ENCODE measurements around the gene DSCAM.
"Not testable (repeated sequence)": the region's sequence is repeated elsewhere in the genome, so short reads cannot be mapped to it uniquely, and the experiment has no call there.

Gene DSCAM

DNA sequence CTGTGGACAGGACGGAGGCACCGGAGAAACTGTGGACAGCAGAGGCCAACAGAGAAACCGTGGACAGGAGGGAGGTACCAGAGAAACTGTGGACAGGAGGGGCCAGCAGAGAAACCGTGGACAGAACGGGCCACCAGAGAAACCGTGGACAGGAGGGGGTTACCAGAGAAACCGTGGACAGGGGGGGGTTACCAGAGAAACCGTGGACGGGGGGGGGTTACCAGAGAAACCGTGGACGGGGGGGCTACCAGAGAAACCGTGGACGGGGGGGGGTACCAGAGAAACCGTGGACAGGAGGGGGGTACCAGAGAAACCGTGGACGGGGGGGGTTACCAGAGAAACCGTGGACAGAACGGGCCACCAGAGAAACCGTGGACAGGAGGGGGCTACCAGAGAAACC lies 664.5 kb downstream of the DSCAM start:
- H3K27me3 Mint-ChIP-seq; intact Hi-C loops (cut with micrococcal nuclease); H3K4me3 Mint-ChIP-seq; H3K36me3 Mint-ChIP-seq (ENCODE audit: low read depth); H3K4me1 Mint-ChIP-seq (ENCODE audit: low read depth); H3K27ac Mint-ChIP-seq: not testable (repeated sequence)
- H3K9me3 Mint-ChIP-seq, result peaks cover 66% of the 10 kb centered on the region

DNA sequence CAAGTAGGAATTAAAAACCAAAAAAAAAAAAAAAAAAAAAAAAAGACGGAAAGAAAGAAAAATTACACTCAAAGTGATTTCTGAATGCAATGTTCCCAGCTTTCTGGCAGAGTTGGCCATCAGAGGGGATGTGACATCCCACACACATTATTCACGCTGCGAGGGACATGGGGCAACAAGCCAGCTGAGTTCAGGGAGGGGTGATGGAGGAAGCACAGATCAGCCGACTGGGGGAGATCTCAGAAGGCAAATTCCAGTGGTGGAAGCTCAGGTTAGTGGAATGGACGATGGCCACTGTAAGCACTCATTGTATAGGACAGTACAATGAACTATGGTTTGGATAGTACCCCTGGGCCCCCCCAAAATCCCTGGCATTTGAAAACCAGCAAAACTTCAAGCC lies 667.8 kb downstream of the DSCAM start:
- peaks cover 50% of the 10 kb centered on the region for H3K9me3 Mint-ChIP-seq
- H3K4me1 Mint-ChIP-seq (ENCODE audit: low read depth), result no peaks in the 10 kb centered on the region
- peaks cover 6% of the 10 kb centered on the region for H3K36me3 Mint-ChIP-seq (ENCODE audit: low read depth)
- H3K27me3 Mint-ChIP-seq, result no peaks in the 10 kb centered on the region
- no peak overlapping the region for H3K4me3 Mint-ChIP-seq
- intact Hi-C loops (cut with micrococcal nuclease), result no loop called here
- no peak overlapping the region for H3K27ac Mint-ChIP-seq

DNA sequence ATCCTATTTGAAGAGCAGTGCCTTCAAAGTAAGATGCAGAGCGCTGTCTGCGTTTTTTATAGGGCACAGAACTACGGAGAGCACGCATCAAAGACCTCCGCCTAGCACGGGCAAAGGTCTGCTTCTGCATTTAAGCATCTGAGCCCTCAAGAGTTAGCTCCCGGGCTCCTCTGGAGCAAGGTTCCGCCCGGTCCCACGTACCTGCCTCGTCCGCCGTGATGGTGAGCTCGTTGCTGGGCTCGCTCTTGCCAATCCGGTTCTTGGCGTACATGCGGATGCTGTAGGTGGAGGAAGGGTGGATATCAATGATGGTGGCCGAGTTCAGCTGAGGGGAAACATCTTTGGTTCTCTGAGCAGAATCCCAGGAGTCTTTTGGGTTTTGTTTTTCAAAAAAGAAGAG lies 668.2 kb downstream of the DSCAM start:
- Mint-ChIP-seq H3K36me3 (ENCODE audit: low read depth) (peaks cover 6% of the 10 kb centered on the region), H3K27ac (no peak overlapping the region), H3K4me3 (no peak overlapping the region), H3K27me3 (no peaks in the 10 kb centered on the region), H3K9me3 (peaks cover 48% of the 10 kb centered on the region), H3K4me1 (ENCODE audit: low read depth) (no peaks in the 10 kb centered on the region)
- intact Hi-C loops (cut with micrococcal nuclease), result no loop called here

DNA sequence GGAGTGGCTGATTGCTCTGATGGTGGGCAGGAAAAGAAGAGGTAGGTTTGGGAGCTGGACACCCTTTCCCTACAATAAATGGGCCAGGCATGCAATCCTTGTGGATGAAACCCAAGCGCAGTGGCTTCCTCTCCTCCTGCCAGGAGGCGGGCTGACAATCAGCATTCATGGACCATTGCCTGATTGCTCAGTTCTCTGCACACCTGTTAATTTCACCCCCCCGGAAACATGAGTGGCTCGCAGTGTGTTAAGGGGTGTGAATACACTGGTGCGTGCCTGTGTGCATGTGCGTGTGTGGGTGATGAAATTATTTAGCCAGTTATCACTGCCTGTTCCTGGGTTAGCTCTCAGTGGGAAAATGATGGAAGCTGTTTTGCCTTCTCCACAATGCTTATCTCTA lies 669.0 kb downstream of the DSCAM start:
- Mint-ChIP-seq H3K9me3 (peaks cover 41% of the 10 kb centered on the region), H3K36me3 (ENCODE audit: low read depth) (peaks cover 6% of the 10 kb centered on the region)
- intact Hi-C loops (cut with micrococcal nuclease), result no loop called here

DNA sequence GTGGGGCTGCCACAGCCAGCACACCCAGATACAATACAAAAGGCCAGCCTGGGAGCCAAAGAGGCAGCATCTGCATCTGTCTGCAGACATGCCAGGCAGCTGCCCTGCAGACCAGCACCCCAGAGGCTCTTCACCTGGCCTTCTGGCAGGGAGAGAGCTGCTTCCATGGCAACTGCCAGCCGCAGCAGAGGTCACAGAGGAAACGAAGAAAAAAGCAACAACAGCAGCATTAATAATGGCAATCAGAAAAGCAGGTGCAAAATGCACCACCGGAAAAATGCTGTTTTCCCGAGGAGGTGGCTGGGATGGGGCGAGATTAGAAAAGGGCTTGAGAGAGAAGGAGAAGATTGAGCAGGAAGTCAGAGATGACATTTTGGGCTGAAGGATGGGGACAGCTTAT lies 670.2 kb downstream of the DSCAM start:
- no peaks in the 10 kb centered on the region for H3K27me3 Mint-ChIP-seq
- peaks cover 30% of the 10 kb centered on the region for H3K9me3 Mint-ChIP-seq
- H3K4me3 Mint-ChIP-seq, result no peak overlapping the region
- no peaks in the 10 kb centered on the region for H3K4me1 Mint-ChIP-seq (ENCODE audit: low read depth)
- H3K27ac Mint-ChIP-seq, result no peak overlapping the region
- no peaks in the 10 kb centered on the region for H3K36me3 Mint-ChIP-seq (ENCODE audit: low read depth)
- intact Hi-C loops (cut with micrococcal nuclease), result no loop called here

More for the DNA sequence above, 669.0 kb downstream of the DSCAM start:
- Mint-ChIP-seq H3K4me3 (no peak overlapping the region), H3K4me1 (ENCODE audit: low read depth) (no peaks in the 10 kb centered on the region), H3K27me3 (no peaks in the 10 kb centered on the region), H3K27ac (no peak overlapping the region)

DNA sequence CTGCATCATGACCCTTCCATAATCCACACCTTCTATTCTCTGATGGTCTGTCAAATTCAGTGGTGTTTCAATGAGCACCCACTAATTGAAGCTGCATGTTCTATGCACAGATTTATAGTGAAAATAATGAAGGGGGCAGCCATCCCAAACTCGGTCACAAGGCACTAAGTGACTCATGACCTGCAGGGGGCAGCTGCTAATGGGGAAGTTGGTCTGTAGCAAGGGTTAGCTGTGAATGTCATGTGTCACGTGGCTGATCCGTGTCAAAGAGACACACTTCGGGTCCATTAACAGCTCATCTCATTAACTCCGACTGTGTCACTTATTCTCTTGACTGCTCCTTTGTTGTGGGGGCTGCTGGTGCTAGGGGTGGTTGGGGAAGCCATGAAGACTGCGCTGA lies 673.1 kb downstream of the DSCAM start:
- no peak overlapping the region for H3K4me3 Mint-ChIP-seq
- H3K9me3 Mint-ChIP-seq, result peaks cover 17% of the 10 kb centered on the region

DNA sequence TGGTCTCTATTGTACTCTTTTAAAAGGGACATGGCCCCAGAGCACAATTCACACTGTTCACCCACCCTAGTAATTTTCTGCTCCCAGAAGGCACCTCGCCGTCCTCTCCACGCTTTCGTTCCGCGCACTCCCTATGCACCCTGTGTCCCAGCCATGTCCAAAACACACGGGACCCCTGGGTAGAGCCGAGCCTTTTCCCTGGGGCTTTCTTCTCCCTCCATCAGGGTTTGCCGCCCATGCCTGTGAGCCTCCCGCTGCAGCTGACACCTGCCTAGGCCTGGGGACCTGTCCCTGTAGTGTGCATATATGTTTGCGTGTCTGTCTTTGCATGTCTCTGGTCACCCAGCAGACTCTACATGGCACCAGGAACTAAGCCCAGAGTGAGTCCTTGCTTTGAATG lies 677.0 kb downstream of the DSCAM start:
- intact Hi-C loops (cut with micrococcal nuclease), result no loop called here

More for the DNA sequence above, 673.1 kb downstream of the DSCAM start:
- no peak overlapping the region for H3K27ac Mint-ChIP-seq
- H3K27me3 Mint-ChIP-seq, result no peaks in the 10 kb centered on the region
- no peaks in the 10 kb centered on the region for H3K4me1 Mint-ChIP-seq (ENCODE audit: low read depth)
- intact Hi-C loops (cut with micrococcal nuclease), result no loop called here
- H3K36me3 Mint-ChIP-seq (ENCODE audit: low read depth), result no peaks in the 10 kb centered on the region

DNA sequence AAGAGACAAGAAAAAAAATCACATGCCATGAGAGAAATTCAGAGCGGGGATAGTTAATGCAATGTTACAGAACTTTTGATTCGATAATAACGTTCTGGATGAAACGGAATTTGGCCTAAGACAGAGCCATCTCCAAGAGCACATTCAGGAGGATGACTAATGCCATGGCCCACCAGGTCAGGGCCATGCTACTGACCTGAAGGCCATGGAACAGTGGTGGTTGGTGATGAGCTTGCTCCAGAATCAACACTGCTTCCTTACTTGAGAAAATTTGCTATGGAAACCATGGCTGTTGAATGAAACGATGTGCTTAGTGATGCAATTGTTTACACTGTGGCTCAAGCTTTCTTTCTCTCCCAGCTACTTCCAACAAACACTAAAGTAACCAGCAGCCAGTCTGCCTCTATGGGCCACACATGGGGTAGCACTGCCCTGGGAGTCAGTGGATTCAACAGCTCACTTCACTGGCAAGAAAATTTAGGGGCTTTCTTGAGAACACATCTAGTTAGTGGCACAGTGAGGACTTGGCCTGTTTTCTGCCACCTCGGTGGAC lies 680.6 kb downstream of the DSCAM start:
- no peak overlapping the region for H3K4me3 Mint-ChIP-seq
- intact Hi-C loops (cut with micrococcal nuclease), result no loop called here
- no peaks in the 10 kb centered on the region for H3K27me3 Mint-ChIP-seq
- H3K9me3 Mint-ChIP-seq, result peaks cover 29% of the 10 kb centered on the region
- H3K27ac Mint-ChIP-seq, result no peak overlapping the region
- no peaks in the 10 kb centered on the region for H3K4me1 Mint-ChIP-seq (ENCODE audit: low read depth)
- H3K36me3 Mint-ChIP-seq (ENCODE audit: low read depth), result no peaks in the 10 kb centered on the region

More for the DNA sequence above, 677.0 kb downstream of the DSCAM start:
- no peaks in the 10 kb centered on the region for H3K36me3 Mint-ChIP-seq (ENCODE audit: low read depth)
- H3K4me3 Mint-ChIP-seq, result no peak overlapping the region
- H3K9me3 Mint-ChIP-seq, result peaks cover 29% of the 10 kb centered on the region
- no peaks in the 10 kb centered on the region for H3K27me3 Mint-ChIP-seq
- H3K27ac Mint-ChIP-seq, result no peak overlapping the region
- no peaks in the 10 kb centered on the region for H3K4me1 Mint-ChIP-seq (ENCODE audit: low read depth)

DNA sequence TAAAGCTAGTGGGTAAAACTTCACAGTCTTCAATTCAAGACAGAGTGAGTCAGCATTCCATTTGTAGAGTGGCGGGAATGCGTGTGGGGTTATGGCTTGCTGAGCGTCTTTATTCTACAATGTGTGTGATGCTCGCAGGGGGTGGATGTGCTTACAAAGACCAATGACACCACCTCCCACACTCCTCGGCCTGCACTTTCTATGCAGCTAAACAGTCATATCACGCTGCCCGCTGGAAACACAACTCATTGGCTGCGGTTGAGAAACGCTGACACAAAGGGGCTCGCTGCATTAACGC lies 681.2 kb downstream of the DSCAM start:
- intact Hi-C loops (cut with micrococcal nuclease), result no loop called here
- H3K4me3 Mint-ChIP-seq, result no peak overlapping the region

DNA sequence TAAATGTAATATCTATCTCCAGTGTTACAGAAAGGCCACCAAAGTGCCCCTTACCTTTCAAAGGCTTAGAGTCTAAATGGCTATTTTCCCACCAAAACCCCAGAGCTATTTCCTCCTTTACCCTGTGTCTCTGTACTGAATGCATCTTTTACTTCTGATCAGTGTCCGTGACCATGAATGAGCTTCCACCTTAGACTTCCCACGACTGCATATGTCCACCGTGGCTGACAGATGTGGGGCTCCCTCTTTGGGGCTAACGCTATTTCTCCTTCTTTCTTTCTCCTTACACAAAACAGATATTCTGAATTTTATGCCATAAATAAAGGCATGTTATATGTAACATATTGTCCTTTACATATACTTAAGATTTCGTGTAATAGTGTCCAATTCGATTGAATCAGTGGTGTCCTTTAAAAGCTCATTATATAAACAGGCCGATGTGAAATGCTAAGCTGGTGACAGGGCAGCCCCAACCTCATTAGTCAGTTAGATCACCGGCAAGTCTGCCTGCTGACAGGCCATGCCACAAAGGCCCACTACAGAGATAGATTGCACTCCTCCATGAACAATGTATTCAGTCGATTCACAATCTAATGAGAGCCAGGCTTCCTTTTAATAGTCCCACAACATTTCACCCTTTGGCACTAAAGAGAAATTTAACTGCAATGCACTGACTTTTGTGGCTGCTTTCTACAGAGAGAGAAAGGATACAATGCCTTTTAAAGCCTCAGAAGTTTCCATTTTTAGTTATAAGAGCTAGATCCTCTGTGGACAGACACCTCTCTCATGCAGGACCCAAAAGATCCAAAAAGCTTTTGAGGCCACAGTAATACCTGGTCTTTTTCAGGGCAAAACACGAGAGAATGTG lies 681.8 kb downstream of the DSCAM start:
- no peaks in the 10 kb centered on the region for H3K27me3 Mint-ChIP-seq
- intact Hi-C loops (cut with micrococcal nuclease), result no loop called here

More for the DNA sequence above, 681.2 kb downstream of the DSCAM start:
- Mint-ChIP-seq H3K9me3 (peaks cover 29% of the 10 kb centered on the region), H3K27me3 (no peaks in the 10 kb centered on the region), H3K4me1 (ENCODE audit: low read depth) (no peaks in the 10 kb centered on the region), H3K36me3 (ENCODE audit: low read depth) (no peaks in the 10 kb centered on the region), H3K27ac (no peak overlapping the region)

DNA sequence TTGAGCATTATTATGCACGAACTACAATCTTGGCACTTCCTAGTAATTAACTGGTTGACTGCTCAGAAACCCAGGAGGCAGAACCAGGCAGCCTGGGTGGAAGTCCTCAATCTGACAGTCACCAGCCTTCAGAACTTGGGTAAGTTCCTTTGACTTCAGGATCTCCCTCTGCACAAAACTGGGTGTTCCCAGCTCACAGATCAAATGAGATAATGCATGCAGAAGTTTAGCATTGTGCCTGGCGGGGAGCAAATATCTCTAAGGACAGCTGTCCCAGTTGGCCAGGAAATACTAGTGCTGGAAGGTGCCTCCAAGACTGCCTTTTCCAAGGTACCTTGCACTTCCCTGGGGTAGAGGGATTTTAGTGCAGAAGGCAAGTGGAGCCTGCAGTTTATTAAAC lies 684.9 kb downstream of the DSCAM start:
- H3K36me3 Mint-ChIP-seq (ENCODE audit: low read depth), result no peaks in the 10 kb centered on the region
- no peaks in the 10 kb centered on the region for H3K4me1 Mint-ChIP-seq (ENCODE audit: low read depth)
- H3K9me3 Mint-ChIP-seq, result no peaks in the 10 kb centered on the region
- no peaks in the 10 kb centered on the region for H3K27me3 Mint-ChIP-seq
- no peak overlapping the region for H3K4me3 Mint-ChIP-seq
- H3K27ac Mint-ChIP-seq, result no peak overlapping the region
- intact Hi-C loops (cut with micrococcal nuclease), result no loop called here

More for the DNA sequence above, 681.8 kb downstream of the DSCAM start:
- Mint-ChIP-seq H3K4me3 (no peak overlapping the region), H3K27ac (no peak overlapping the region), H3K9me3 (peaks cover 27% of the 10 kb centered on the region), H3K36me3 (ENCODE audit: low read depth) (no peaks in the 10 kb centered on the region), H3K4me1 (ENCODE audit: low read depth) (no peaks in the 10 kb centered on the region)

DNA sequence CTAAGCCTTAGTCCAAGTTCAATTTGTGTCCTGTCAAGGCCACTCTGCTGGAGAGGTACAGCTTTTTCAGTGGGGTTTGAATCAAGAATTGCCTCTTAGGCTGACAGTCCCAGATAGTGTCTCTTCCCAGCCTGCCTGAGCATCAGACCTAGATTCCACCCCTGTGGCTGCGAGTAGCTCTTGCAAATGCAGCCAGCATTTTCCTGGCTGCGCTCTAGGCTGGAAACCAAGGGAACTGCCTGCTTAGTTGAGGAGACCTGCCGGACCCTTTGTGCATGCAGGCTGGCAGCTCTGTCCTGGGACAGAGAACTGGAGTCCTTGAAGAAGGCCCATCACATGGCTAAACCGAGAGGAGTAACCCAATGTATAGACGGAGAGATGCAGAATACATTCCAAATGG lies 686.0 kb downstream of the DSCAM start:
- no peaks in the 10 kb centered on the region for H3K4me1 Mint-ChIP-seq (ENCODE audit: low read depth)
- no peaks in the 10 kb centered on the region for H3K9me3 Mint-ChIP-seq
- no peaks in the 10 kb centered on the region for H3K27me3 Mint-ChIP-seq
- no peaks in the 10 kb centered on the region for H3K36me3 Mint-ChIP-seq (ENCODE audit: low read depth)
- no peak overlapping the region for H3K4me3 Mint-ChIP-seq
- intact Hi-C loops (cut with micrococcal nuclease), result no loop called here
- no peak overlapping the region for H3K27ac Mint-ChIP-seq

DNA sequence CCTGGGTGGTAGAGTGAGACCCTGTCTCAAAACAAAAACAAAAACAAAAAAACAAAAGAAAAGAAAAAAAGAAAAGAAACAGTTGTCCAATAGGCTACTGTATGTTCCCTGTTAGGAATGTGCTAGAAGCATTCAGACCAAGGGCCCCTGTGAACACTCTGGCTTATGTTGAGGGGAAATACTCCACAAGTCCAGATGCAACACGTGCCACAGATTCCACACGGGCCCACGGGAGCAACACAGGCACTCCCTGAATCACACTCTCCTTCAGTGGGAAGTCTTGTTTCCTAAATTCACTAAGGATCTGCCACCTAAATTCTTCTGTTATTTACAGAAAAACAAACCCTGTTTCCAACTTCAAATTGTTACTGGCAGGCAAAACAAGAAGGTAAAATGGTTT lies 688.6 kb downstream of the DSCAM start:
- no peaks in the 10 kb centered on the region for H3K4me1 Mint-ChIP-seq (ENCODE audit: low read depth)
- H3K27ac Mint-ChIP-seq, result no peak overlapping the region
- no peaks in the 10 kb centered on the region for H3K36me3 Mint-ChIP-seq (ENCODE audit: low read depth)
- no peaks in the 10 kb centered on the region for H3K27me3 Mint-ChIP-seq
- H3K9me3 Mint-ChIP-seq, result no peaks in the 10 kb centered on the region
- no peak overlapping the region for H3K4me3 Mint-ChIP-seq
- intact Hi-C loops (cut with micrococcal nuclease), result no loop called here

DNA sequence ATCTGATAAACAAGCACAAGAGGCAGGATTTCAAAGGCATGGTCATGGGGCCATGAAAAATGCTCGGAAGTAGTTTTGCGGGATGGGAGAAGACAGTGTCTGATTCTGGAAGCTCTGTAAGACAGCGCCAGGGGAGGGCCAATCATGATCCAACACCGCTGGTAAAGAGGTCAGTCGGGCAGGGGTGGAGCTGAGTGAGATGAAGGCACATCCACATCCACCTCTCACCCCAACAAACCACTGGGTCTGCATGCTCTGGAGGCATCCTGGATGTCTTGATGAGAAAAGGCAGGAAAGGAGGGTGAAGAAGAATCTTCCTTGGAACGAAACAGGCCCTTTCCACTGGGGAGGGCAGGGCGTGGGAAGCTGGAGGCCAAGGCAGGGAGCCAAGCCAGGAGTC lies 691.4 kb downstream of the DSCAM start:
- intact Hi-C loops (cut with micrococcal nuclease), result no loop called here
- Mint-ChIP-seq H3K27me3 (peaks cover 2% of the 10 kb centered on the region), H3K9me3 (no peaks in the 10 kb centered on the region), H3K4me1 (ENCODE audit: low read depth) (no peaks in the 10 kb centered on the region), H3K36me3 (ENCODE audit: low read depth) (no peaks in the 10 kb centered on the region), H3K4me3 (no peak overlapping the region), H3K27ac (no peak overlapping the region)

DNA sequence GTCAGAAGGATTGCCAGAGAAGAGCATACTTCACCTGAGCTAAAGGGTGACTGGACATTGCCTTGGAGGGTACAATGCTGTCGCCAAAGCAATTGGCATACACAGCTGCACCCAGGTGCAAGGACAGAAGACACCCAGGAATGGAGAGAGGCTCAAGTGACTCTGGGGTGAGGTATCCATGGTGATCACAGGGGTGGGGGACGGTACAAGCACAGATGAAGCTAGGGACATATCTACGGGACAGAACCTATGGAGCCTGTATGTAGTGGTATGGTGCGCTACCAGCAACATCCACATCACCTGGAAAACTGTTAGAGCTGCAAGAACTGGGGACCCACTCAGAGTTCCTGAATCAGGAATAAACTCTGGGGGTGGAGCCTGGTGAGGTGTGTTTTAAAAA lies 693.6 kb downstream of the DSCAM start:
- Mint-ChIP-seq H3K27me3 (peaks cover 2% of the 10 kb centered on the region), H3K36me3 (ENCODE audit: low read depth) (no peaks in the 10 kb centered on the region), H3K9me3 (no peaks in the 10 kb centered on the region), H3K4me1 (ENCODE audit: low read depth) (no peaks in the 10 kb centered on the region), H3K27ac (no peak overlapping the region), H3K4me3 (no peak overlapping the region)
- intact Hi-C loops (cut with micrococcal nuclease), result no loop called here

All from dendritic cell treated with granulocyte-macrophage colony-stimulating factor and Interleukin-4, amounts not matched to agents 40 ng/mL and 50 ng/mL, for 4 days (primary cell).